ENCODE results near the gene SMC4.
"Not testable (repeated sequence)": the region's sequence is repeated elsewhere in the genome, so short reads cannot be mapped to it uniquely, and the experiment has no call there.

Gene SMC4

GRCh38 chr3:160399125-160400029, at the start of gene SMC4, which contains the start of gene IFT80:
SMC4 (plus strand) TSS chr3:160399650; CDS start chr3:160400827, 1,177 bp downstream.
IFT80 (minus strand) TSS chr3:160399225; CDS start chr3:160384600, 14,625 bp downstream.
- peak; percentile 93 for DNase-seq (ENCODE audit: low read depth)

GRCh38 chr3:160355826-160356225, 43.6 kb upstream of the SMC4 start:
- no peak for DNase-seq (ENCODE audit: low read depth)

- DNase-seq (ENCODE audit: low read depth), result not testable (repeated sequence)
These were observed 36.6 kb upstream of the SMC4 start for GRCh38 chr3:160362896-160363295.

GRCh38 chr3:160365869-160366522, 33.5 kb upstream of the SMC4 start:
- no peak for DNase-seq (ENCODE audit: low read depth)

- no peak for DNase-seq (ENCODE audit: low read depth)
These were observed 30.6 kb upstream of the SMC4 start for GRCh38 chr3:160368804-160369203.

GRCh38 chr3:160369784-160370183, 29.7 kb upstream of the SMC4 start:
- no peak for DNase-seq (ENCODE audit: low read depth)

GRCh38 chr3:160370987-160371857, 28.2 kb upstream of the SMC4 start:
- no peak for DNase-seq (ENCODE audit: low read depth)

GRCh38 chr3:160372780-160373179, 26.7 kb upstream of the SMC4 start:
- DNase-seq (ENCODE audit: low read depth), result peak; percentile 20

- DNase-seq (ENCODE audit: low read depth), result no peak
These were observed 25.8 kb upstream of the SMC4 start for GRCh38 chr3:160373655-160374054.

GRCh38 chr3:160374472-160374871, 25.0 kb upstream of the SMC4 start:
- DNase-seq (ENCODE audit: low read depth), result no peak

- no peak for DNase-seq (ENCODE audit: low read depth)
These were observed 24.5 kb upstream of the SMC4 start for GRCh38 chr3:160374925-160375324.

GRCh38 chr3:160376681-160377080, 22.8 kb upstream of the SMC4 start:
- peak; percentile 62 for DNase-seq (ENCODE audit: low read depth)

GRCh38 chr3:160378331-160379109, 20.9 kb upstream of the SMC4 start:
- DNase-seq (ENCODE audit: low read depth), result no peak

GRCh38 chr3:160379628-160380214, 19.7 kb upstream of the SMC4 start:
- no peak for DNase-seq (ENCODE audit: low read depth)

GRCh38 chr3:160381470-160381869, 18.0 kb upstream of the SMC4 start:
- DNase-seq (ENCODE audit: low read depth), result no peak

- no peak for DNase-seq (ENCODE audit: low read depth)
These were observed 14.7 kb upstream of the SMC4 start for GRCh38 chr3:160384639-160385318.

GRCh38 chr3:160390565-160391138, 8.8 kb upstream of the SMC4 start:
- no peak for DNase-seq (ENCODE audit: low read depth)

GRCh38 chr3:160392798-160393197, 6.7 kb upstream of the SMC4 start:
- no peak for DNase-seq (ENCODE audit: low read depth)

- DNase-seq (ENCODE audit: low read depth), result no peak
These were observed 6.0 kb upstream of the SMC4 start for GRCh38 chr3:160393346-160394008.

GRCh38 chr3:160394009-160394392, 5.4 kb upstream of the SMC4 start:
- no peak for DNase-seq (ENCODE audit: low read depth)
